H1 (cell line): ENCODE data around the gene VSTM4. TPM values are rescaled to one million over a fixed set of nuclear protein-coding genes. Genes with fewer than 3 reads are reported as not detected.

Experiments
- BCL11A ChIP-seq, 2 experiments: IDR thresholded peaks; one replicate each; pipeline ENCODE4 v1.6.1; 2011; ENCODE audit warnings: low read depth in 2 of 2, low read length in 2 of 2, mild to moderate bottlenecking in 2 of 2
- JUN ChIP-seq: IDR thresholded peaks from 2 replicates; pipeline ENCODE4 v1.6.1; 2011; ENCODE audit warnings: low read depth, mild to moderate bottlenecking, improper control_type of control experiment, low read length
- RFX5 ChIP-seq: IDR thresholded peaks from 2 replicates; pipeline ENCODE4 v1.6.1; 2011; ENCODE audit warnings: low read depth, low read length, improper control_type of control experiment, borderline replicate concordance
- RNF2 ChIP-seq: fragments of 200-900, 300-1000 bp; sonication (generic); IDR thresholded peaks from 2 replicates; pipeline ENCODE4 v1.7.1; 2016; ENCODE audit warnings: borderline replicate concordance, low read depth, mild to moderate bottlenecking, antibody characterized with exemption, low read length; ENCODE audit not compliant: poor library complexity, severe bottlenecking; ENCODE audit errors: missing control alignments
- TAF1 ChIP-seq: IDR thresholded peaks from 2 replicates; pipeline ENCODE4 v1.6.1; 2011; ENCODE audit warnings: mild to moderate bottlenecking, low read depth, low read length
- TCF12 ChIP-seq: IDR thresholded peaks from 2 replicates; pipeline ENCODE4 v1.6.1; 2011; ENCODE audit warnings: low read depth, mild to moderate bottlenecking, low read length
- TEAD4 ChIP-seq: IDR thresholded peaks from 2 replicates; pipeline ENCODE4 v1.6.1; 2012; ENCODE audit warnings: low read depth, low read length, inconsistent platforms, mixed read lengths
- polyA plus RNA-seq, 7 experiments: library from polyadenylated mRNA; depleted of rRNA in 3 of 7; stranded (reverse) in 5 of 7; unstranded in 2 of 7; fragments of >200 nt in 5 of 7; fragments of 200-250 nt in 2 of 7; gene quantifications; 1 replicate in 5 of 7; 2 replicates in 1 of 7; 4 replicates in 1 of 7; pipeline versions ENCODE4 v1.2.1 to v1.2.3, GENCODE V29; 2011 to 2013; ENCODE audit warnings: missing spikeins in 2 of 7, mixed read lengths in 2 of 7
- total RNA-seq: library from RNA; stranded (reverse); fragmentation: NEBNext Ultra II Directional; extraction: Animal tissue kit (Norgen Biotek cat#: 25700); gene quantifications from 2 replicates; pipeline ENCODE4 v1.2.1, GENCODE V29; 2021
- TF ChIP-seq, protein P1 (sequence below): fragments of 300-600 bp; sonication (generic); IDR thresholded peaks from 2 replicates; pipeline ENCODE4 v1.7.1; 2012; ENCODE audit warnings: low read length, moderate library complexity, mild to moderate bottlenecking, inconsistent platforms; ENCODE audit not compliant: insufficient replicate concordance
- TF ChIP-seq, protein P2 (sequence below): IDR thresholded peaks from 2 replicates; pipeline ENCODE4 v1.6.1; 2011; ENCODE audit warnings: low read depth, mild to moderate bottlenecking, low read length; ENCODE audit not compliant: insufficient read depth

Gene VSTM4
- total and polyA plus RNA-seq, 2 of the 8 experiments (the other 6 are each of a cell fraction or from before 2014, with no cell fraction given) = 0.48 to 0.73 TPM

DNA sequence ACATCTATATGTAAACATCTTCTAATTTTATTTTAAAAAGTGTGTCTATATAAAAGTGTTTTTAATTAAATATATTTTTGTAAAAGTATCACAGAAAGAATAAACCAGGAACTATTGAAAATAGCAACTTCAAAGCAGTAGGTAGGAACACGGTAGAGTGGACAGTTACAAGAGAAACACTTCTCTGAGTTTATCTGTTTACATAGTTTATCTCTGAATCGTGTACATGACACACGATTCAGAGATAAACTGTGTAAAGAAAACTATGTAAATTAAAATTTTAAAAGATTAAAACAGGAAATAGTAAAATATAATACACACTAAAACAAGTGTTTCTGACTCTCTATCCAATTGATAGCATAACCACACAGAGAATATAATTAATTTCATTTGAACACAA is 43.6 kb upstream of the VSTM4 start (continued):
- TF ChIP-seq, protein P1, sequence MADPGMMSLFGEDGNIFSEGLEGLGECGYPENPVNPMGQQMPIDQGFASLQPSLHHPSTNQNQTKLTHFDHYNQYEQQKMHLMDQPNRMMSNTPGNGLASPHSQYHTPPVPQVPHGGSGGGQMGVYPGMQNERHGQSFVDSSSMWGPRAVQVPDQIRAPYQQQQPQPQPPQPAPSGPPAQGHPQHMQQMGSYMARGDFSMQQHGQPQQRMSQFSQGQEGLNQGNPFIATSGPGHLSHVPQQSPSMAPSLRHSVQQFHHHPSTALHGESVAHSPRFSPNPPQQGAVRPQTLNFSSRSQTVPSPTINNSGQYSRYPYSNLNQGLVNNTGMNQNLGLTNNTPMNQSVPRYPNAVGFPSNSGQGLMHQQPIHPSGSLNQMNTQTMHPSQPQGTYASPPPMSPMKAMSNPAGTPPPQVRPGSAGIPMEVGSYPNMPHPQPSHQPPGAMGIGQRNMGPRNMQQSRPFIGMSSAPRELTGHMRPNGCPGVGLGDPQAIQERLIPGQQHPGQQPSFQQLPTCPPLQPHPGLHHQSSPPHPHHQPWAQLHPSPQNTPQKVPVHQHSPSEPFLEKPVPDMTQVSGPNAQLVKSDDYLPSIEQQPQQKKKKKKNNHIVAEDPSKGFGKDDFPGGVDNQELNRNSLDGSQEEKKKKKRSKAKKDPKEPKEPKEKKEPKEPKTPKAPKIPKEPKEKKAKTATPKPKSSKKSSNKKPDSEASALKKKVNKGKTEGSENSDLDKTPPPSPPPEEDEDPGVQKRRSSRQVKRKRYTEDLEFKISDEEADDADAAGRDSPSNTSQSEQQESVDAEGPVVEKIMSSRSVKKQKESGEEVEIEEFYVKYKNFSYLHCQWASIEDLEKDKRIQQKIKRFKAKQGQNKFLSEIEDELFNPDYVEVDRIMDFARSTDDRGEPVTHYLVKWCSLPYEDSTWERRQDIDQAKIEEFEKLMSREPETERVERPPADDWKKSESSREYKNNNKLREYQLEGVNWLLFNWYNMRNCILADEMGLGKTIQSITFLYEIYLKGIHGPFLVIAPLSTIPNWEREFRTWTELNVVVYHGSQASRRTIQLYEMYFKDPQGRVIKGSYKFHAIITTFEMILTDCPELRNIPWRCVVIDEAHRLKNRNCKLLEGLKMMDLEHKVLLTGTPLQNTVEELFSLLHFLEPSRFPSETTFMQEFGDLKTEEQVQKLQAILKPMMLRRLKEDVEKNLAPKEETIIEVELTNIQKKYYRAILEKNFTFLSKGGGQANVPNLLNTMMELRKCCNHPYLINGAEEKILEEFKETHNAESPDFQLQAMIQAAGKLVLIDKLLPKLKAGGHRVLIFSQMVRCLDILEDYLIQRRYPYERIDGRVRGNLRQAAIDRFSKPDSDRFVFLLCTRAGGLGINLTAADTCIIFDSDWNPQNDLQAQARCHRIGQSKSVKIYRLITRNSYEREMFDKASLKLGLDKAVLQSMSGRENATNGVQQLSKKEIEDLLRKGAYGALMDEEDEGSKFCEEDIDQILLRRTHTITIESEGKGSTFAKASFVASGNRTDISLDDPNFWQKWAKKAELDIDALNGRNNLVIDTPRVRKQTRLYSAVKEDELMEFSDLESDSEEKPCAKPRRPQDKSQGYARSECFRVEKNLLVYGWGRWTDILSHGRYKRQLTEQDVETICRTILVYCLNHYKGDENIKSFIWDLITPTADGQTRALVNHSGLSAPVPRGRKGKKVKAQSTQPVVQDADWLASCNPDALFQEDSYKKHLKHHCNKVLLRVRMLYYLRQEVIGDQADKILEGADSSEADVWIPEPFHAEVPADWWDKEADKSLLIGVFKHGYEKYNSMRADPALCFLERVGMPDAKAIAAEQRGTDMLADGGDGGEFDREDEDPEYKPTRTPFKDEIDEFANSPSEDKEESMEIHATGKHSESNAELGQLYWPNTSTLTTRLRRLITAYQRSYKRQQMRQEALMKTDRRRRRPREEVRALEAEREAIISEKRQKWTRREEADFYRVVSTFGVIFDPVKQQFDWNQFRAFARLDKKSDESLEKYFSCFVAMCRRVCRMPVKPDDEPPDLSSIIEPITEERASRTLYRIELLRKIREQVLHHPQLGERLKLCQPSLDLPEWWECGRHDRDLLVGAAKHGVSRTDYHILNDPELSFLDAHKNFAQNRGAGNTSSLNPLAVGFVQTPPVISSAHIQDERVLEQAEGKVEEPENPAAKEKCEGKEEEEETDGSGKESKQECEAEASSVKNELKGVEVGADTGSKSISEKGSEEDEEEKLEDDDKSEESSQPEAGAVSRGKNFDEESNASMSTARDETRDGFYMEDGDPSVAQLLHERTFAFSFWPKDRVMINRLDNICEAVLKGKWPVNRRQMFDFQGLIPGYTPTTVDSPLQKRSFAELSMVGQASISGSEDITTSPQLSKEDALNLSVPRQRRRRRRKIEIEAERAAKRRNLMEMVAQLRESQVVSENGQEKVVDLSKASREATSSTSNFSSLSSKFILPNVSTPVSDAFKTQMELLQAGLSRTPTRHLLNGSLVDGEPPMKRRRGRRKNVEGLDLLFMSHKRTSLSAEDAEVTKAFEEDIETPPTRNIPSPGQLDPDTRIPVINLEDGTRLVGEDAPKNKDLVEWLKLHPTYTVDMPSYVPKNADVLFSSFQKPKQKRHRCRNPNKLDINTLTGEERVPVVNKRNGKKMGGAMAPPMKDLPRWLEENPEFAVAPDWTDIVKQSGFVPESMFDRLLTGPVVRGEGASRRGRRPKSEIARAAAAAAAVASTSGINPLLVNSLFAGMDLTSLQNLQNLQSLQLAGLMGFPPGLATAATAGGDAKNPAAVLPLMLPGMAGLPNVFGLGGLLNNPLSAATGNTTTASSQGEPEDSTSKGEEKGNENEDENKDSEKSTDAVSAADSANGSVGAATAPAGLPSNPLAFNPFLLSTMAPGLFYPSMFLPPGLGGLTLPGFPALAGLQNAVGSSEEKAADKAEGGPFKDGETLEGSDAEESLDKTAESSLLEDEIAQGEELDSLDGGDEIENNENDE = no peak
- TF ChIP-seq RNF2 = no peak
- no peak for TF ChIP-seq TAF1
- TF ChIP-seq, protein P2, sequence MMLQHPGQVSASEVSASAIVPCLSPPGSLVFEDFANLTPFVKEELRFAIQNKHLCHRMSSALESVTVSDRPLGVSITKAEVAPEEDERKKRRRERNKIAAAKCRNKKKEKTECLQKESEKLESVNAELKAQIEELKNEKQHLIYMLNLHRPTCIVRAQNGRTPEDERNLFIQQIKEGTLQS = no peak
- no peak for TF ChIP-seq TEAD4
- no peak for TF ChIP-seq BCL11A (IDR thresholded peaks at IDR 0.05; ENCODE audit: low read depth in 2 of 2, low read length in 2 of 2)
- no peak for TF ChIP-seq TCF12
- no peak for TF ChIP-seq RFX5
- TF ChIP-seq JUN = no peak
